H9 (cell line): ENCODE data around the gene RUNX1. TPM values are rescaled to one million over a fixed set of nuclear protein-coding genes. Genes with fewer than 3 reads are reported as not detected.

Source experiments
- DNase-seq: peaks from one replicate; pipeline ENCODE4 v3.0.0-alpha.2; 2017
- H2AFZ ChIP-seq: one replicate; pipeline ENCODE4 v1.6.1; 2013; ENCODE audit warnings: mild to moderate bottlenecking, low read length, control low read depth, moderate library complexity
- H2AK5ac ChIP-seq: 2 replicates; pipeline ENCODE4 v1.6.1; 2013; ENCODE audit warnings: low read length, control low read depth, mixed read lengths; ENCODE audit not compliant: insufficient read length
- H2BK120ac ChIP-seq: one replicate; pipeline ENCODE4 v1.6.1; 2013; ENCODE audit warnings: low read depth, mild to moderate bottlenecking, low read length, control low read depth, inconsistent platforms; ENCODE audit not compliant: poor library complexity, severe bottlenecking
- H2BK12ac ChIP-seq: 2 replicates; pipeline ENCODE4 v1.6.1; 2013; ENCODE audit warnings: low read length, control low read depth, mixed read lengths, low read depth; ENCODE audit not compliant: insufficient read length
- H2BK15ac ChIP-seq: 2 replicates; pipeline ENCODE4 v1.6.1; 2013; ENCODE audit warnings: low read depth, low read length, control low read depth
- H2BK20ac ChIP-seq: one replicate; pipeline ENCODE4 v1.6.1; 2013; ENCODE audit warnings: low read depth, mild to moderate bottlenecking, low read length, control low read depth, inconsistent platforms; ENCODE audit not compliant: poor library complexity, severe bottlenecking
- H2BK5ac ChIP-seq: 2 replicates; pipeline ENCODE4 v1.6.1; 2013; ENCODE audit warnings: low read length, control low read depth, mixed read lengths; ENCODE audit not compliant: insufficient read length
- H3K14ac ChIP-seq: 2 replicates; pipeline ENCODE4 v1.6.1; 2013; ENCODE audit warnings: low read length, control low read depth; ENCODE audit not compliant: insufficient read depth
- H3K18ac ChIP-seq: 2 replicates; pipeline ENCODE4 v1.6.1; 2013; ENCODE audit warnings: low read depth, mild to moderate bottlenecking, mixed read lengths, low read length, control low read depth; ENCODE audit not compliant: insufficient read length
- H3K23ac ChIP-seq: 2 replicates; pipeline ENCODE4 v1.6.1; 2013; ENCODE audit warnings: low read length, control low read depth, mixed read lengths, low read depth; ENCODE audit not compliant: insufficient read length
- H3K23me2 ChIP-seq: 2 replicates; pipeline ENCODE4 v1.6.1; 2013; ENCODE audit warnings: low read depth, mild to moderate bottlenecking, mixed read lengths, low read length, control low read depth; ENCODE audit not compliant: insufficient read length, poor library complexity, severe bottlenecking
- H3K27ac ChIP-seq: 2 replicates; pipeline ENCODE4 v1.5.1; 2013; ENCODE audit warnings: low read length, control low read depth, mixed read lengths, low read depth; ENCODE audit not compliant: insufficient read length
- H3K27me3 ChIP-seq: 2 replicates; pipeline ENCODE4 v1.6.1; 2013; ENCODE audit warnings: low read length, control low read depth, inconsistent platforms; ENCODE audit not compliant: insufficient read depth
- H3K4ac ChIP-seq: 2 replicates; pipeline ENCODE4 v1.6.1; 2013; ENCODE audit warnings: low read depth, mild to moderate bottlenecking, control low read depth, inconsistent platforms, low read length, moderate library complexity
- H3K4me1 ChIP-seq: 2 replicates; pipeline ENCODE4 v1.6.1; 2013; ENCODE audit warnings: low read length, control low read depth, inconsistent platforms; ENCODE audit not compliant: insufficient read depth
- H3K4me2 ChIP-seq: 2 replicates; pipeline ENCODE4 v1.6.1; 2013; ENCODE audit warnings: low read length, control low read depth, mixed read lengths; ENCODE audit not compliant: insufficient read length, insufficient read depth
- H3K56ac ChIP-seq: 2 replicates; pipeline ENCODE4 v1.6.1; 2013; ENCODE audit warnings: low read depth, mild to moderate bottlenecking, mixed read lengths, low read length, control low read depth; ENCODE audit not compliant: insufficient read length
- H3K79me1 ChIP-seq: 2 replicates; pipeline ENCODE4 v1.6.1; 2013; ENCODE audit warnings: low read depth, mild to moderate bottlenecking, moderate library complexity, low read length, control low read depth, inconsistent platforms; ENCODE audit not compliant: insufficient read depth, poor library complexity, severe bottlenecking
- H3K79me2 ChIP-seq: 2 replicates; pipeline ENCODE4 v1.6.1; 2013; ENCODE audit warnings: low read length, control low read depth, inconsistent platforms; ENCODE audit not compliant: insufficient read depth
- H3K9ac ChIP-seq: 2 replicates; pipeline ENCODE4 v1.6.1; 2013; ENCODE audit warnings: low read length, control low read depth, mixed read lengths; ENCODE audit not compliant: insufficient read length; ENCODE audit errors: extremely low read depth
- H3K9me3 ChIP-seq: one replicate; pipeline ENCODE4 v1.6.1; 2013; ENCODE audit warnings: low read depth, low read length, inconsistent platforms; ENCODE audit not compliant: control insufficient read depth
- H3T11ph ChIP-seq: one replicate; pipeline ENCODE4 v1.6.1; 2013; ENCODE audit warnings: mild to moderate bottlenecking, low read length, control low read depth, inconsistent platforms
- H4K20me1 ChIP-seq: one replicate; pipeline ENCODE4 v1.6.1; 2013; ENCODE audit not compliant: control insufficient read depth, insufficient read length, insufficient read depth
- H4K5ac ChIP-seq: 2 replicates; pipeline ENCODE4 v1.6.1; 2013; ENCODE audit warnings: low read depth, mild to moderate bottlenecking, mixed read lengths, low read length, control low read depth; ENCODE audit not compliant: insufficient read length
- H4K8ac ChIP-seq: replicated peaks from 2 replicates; pipeline ENCODE4 v1.6.1; 2013; ENCODE audit warnings: low read length, control low read depth, mixed read lengths, low read depth; ENCODE audit not compliant: insufficient read length
- H4K91ac ChIP-seq: 2 replicates; pipeline ENCODE4 v1.6.1; 2013; ENCODE audit warnings: low read depth, mild to moderate bottlenecking, moderate library complexity, mixed read lengths, low read length, control low read depth; ENCODE audit not compliant: insufficient read length
- H3K27ac Mint-ChIP-seq, 3 experiments: 2 replicates in 2 of 3; 3 replicates in 1 of 3; pipeline ENCODE4 v1.8.0; 2020 to 2021; ENCODE audit warnings: mixed read lengths in 3 of 3, mild to moderate bottlenecking in 1 of 3, moderate library complexity in 1 of 3
- H3K27me3 Mint-ChIP-seq: 2 replicates; pipeline ENCODE4 v1.8.0; 2021; ENCODE audit warnings: low read depth, mild to moderate bottlenecking, moderate library complexity, mixed read lengths
- H3K36me3 Mint-ChIP-seq, 3 experiments: 2 replicates in 2 of 3; 3 replicates in 1 of 3; pipeline ENCODE4 v1.8.0; 2020 to 2021; ENCODE audit warnings: low read depth in 3 of 3, mixed read lengths in 3 of 3; ENCODE audit not compliant: insufficient read depth in 1 of 3
- H3K4me1 Mint-ChIP-seq, 2 experiments: 2 replicates each; pipeline ENCODE4 v1.8.0; 2020; ENCODE audit warnings: mixed read lengths in 2 of 2
- H3K4me3 Mint-ChIP-seq, 2 experiments: 2 replicates in 1 of 2; 3 replicates in 1 of 2; pipeline ENCODE4 v1.8.0; 2020 to 2021; ENCODE audit warnings: mild to moderate bottlenecking in 2 of 2, mixed read lengths in 2 of 2, moderate library complexity in 1 of 2
- H3K9me3 Mint-ChIP-seq, 2 experiments: 2 replicates in 1 of 2; 3 replicates in 1 of 2; pipeline ENCODE4 v1.8.0; 2020; ENCODE audit warnings: mild to moderate bottlenecking in 2 of 2, mixed read lengths in 2 of 2, moderate library complexity in 1 of 2
- CTCF ChIP-seq: fragments of 200-600 bp; sonication (generic); conservative IDR thresholded peaks from 3 replicates; pipeline ENCODE4 v1.8.0; 2021; ENCODE audit warnings: antibody characterized with exemption, mild to moderate bottlenecking
- WGBS: extraction: QIAGEN DNeasy Blood & Tissue Kit; methylation state at CpG from one replicate; pipeline ENCODE4 v1.1.7; 2013; ENCODE audit warnings: missing lambda C conversion rate, low lambda C conversion rate, mixed read lengths; ENCODE audit not compliant: insufficient read length; ENCODE audit errors: extremely low coverage; 5-methylcytosine and 5-hydroxymethylcytosine counted together
- total RNA-seq: library from RNA; stranded (reverse); gene quantifications from 2 replicates; pipeline ENCODE4 v1.2.1, GENCODE V29; 2021

The RUNX1 gene
- total RNA-seq, 1 experiment from 2014 or later = 0.72 TPM

GRCh38 chr21:34840693-34841092, 208.4 kb downstream of the RUNX1 start:
- no peak overlapping the region for H2AK5ac ChIP-seq
- no peak overlapping the region for H3K23ac ChIP-seq
- peaks cover 28% of the 10 kb centered on the region for H3K27me3 Mint-ChIP-seq
- no peaks in the 10 kb centered on the region for H3K23me2 ChIP-seq
- H3K4me3 Mint-ChIP-seq = no peak overlapping the region
- no peak overlapping the region for H3K18ac ChIP-seq
- H3K14ac ChIP-seq = no peak overlapping the region
- no peak overlapping the region for H2AFZ ChIP-seq
- no peaks in the 10 kb centered on the region for H3K9me3 Mint-ChIP-seq
- no peaks in the 10 kb centered on the region for H3K36me3 Mint-ChIP-seq
- no peak overlapping the region for H2BK20ac ChIP-seq
- no peak overlapping the region for H3K27ac ChIP-seq
- no peak overlapping the region for H2BK12ac ChIP-seq
- H4K8ac ChIP-seq = no peak overlapping the region
- no peak overlapping the region for H3K9ac ChIP-seq
- no peak overlapping the region for H3K56ac ChIP-seq
- H3K4me2 ChIP-seq = no peak overlapping the region
- no peaks in the 10 kb centered on the region for H3K27me3 ChIP-seq
- WGBS = no CpG with 5 or more reads among the region's 4 CpGs
- no peak overlapping the region for H2BK120ac ChIP-seq
- no peaks in the 10 kb centered on the region for H4K20me1 ChIP-seq
- no peaks in the 10 kb centered on the region for H3K79me1 ChIP-seq
- no peak overlapping the region for H4K5ac ChIP-seq
- peaks cover 5% of the 10 kb centered on the region for H3K4me1 ChIP-seq
- no peak for TF ChIP-seq CTCF
- H2BK5ac ChIP-seq = no peak overlapping the region
- H3K4me1 Mint-ChIP-seq = peaks cover 48 to 49% of the 10 kb centered on the region in 2 experiments
- no peak overlapping the region for H4K91ac ChIP-seq
- no peak overlapping the region for H2BK15ac ChIP-seq
- peak overlapping the region in 1 of 3 experiments; percentile 46; a peak in 1 of 7 replicates for H3K27ac Mint-ChIP-seq
- DNase-seq = no peak
- H3K79me2 ChIP-seq = no peaks in the 10 kb centered on the region
- H3T11ph ChIP-seq = no peak overlapping the region
- H3K9me3 ChIP-seq = no peaks in the 10 kb centered on the region
- H3K4ac ChIP-seq = no peak overlapping the region
